ENCODE data around the gene MAGI1.

DNA sequence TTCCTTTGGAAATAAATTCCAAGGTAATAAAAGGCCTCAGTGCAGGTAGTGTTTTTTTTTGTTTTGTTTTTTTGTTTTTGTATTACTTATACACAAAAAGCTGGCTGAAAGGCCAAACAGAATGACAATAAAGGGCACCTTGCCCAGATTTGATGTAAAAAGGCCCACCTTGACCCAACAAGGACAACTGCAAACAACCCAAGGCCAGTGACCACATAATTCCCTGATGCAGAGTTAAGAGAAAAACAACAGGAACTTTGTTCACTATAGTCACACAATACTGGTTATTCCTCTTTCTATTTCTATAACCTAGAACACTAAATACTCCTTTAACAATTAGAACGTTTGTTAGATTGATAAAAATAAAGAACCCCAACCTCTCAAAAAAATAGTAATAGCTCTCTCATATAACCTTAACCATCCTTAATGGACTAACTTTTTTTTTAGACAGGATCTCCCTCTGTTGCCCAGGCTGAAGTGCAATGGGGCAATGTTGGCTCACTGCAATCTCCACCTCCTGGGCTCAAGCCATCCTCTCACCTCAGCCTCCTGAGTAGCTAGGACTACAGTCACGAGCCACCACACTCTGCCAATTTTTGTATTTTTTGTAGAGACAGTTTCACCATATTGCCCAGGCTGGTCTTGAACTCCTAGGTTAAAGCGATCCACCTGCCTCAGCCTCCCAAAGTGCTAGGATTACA, 113.3 kb downstream of the MAGI1 start:
- TF ChIP-seq, protein P1, sequence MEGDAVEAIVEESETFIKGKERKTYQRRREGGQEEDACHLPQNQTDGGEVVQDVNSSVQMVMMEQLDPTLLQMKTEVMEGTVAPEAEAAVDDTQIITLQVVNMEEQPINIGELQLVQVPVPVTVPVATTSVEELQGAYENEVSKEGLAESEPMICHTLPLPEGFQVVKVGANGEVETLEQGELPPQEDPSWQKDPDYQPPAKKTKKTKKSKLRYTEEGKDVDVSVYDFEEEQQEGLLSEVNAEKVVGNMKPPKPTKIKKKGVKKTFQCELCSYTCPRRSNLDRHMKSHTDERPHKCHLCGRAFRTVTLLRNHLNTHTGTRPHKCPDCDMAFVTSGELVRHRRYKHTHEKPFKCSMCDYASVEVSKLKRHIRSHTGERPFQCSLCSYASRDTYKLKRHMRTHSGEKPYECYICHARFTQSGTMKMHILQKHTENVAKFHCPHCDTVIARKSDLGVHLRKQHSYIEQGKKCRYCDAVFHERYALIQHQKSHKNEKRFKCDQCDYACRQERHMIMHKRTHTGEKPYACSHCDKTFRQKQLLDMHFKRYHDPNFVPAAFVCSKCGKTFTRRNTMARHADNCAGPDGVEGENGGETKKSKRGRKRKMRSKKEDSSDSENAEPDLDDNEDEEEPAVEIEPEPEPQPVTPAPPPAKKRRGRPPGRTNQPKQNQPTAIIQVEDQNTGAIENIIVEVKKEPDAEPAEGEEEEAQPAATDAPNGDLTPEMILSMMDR (IDR thresholded peaks at IDR 0.05) = no peak
- TF ChIP-seq POLR2A (IDR thresholded peaks at IDR 0.05) = no peak

All from breast epithelium (tissue), 3 donors.